ENCODE results near the gene PTGR1.

GRCh38 chr9:111648066-111648465 is 48.6 kb upstream of the PTGR1 start:
- TF ChIP-seq POLR2AphosphoS5 (IDR thresholded peaks at IDR 0.05; ENCODE audit: low read depth, low read length) (no peak), SIN3A (IDR thresholded peaks at IDR 0.05; ENCODE audit: borderline replicate concordance, insufficient read depth, low read length) (no peak), TAF1 (IDR thresholded peaks at IDR 0.05; ENCODE audit: borderline replicate concordance, insufficient read depth, low read length) (no peak), REST (IDR thresholded peaks at IDR 0.05; ENCODE audit: insufficient read depth in 1 of 2, low read depth in 2 of 2, low read length in 2 of 2) (no peak), FOXP2 (optimal IDR thresholded peaks at IDR 0.05; ENCODE audit: borderline replicate concordance, extremely low read depth, extremely low read length, insufficient read depth) (no peak)
